ENCODE results near the gene PSEN2.

Gene PSEN2

GRCh38 chr1:226883630-226884029 is 13.2 kb downstream of the PSEN2 start:
- Mint-ChIP-seq H3K4me3 (peak overlapping the region; percentile 76), H3K27ac (ENCODE audit: low read depth) (peak overlapping the region; percentile 92), H3K4me1 (peaks cover 30% of the 10 kb centered on the region), H3K36me3 (ENCODE audit: insufficient read depth) (peaks cover 6% of the 10 kb centered on the region), H3K27me3 (no peaks in the 10 kb centered on the region), H3K9me3 (no peaks in the 10 kb centered on the region)
- ATAC-seq (replicated peaks; ENCODE audit: extremely low read depth, poor library complexity, severe bottlenecking) (no peak), DNase-seq (ENCODE audit: low spot score in 2 of 2) (no peak)

GRCh38 chr1:226884116-226884625 is 13.8 kb downstream of the PSEN2 start:
- ATAC-seq (replicated peaks; ENCODE audit: extremely low read depth, poor library complexity, severe bottlenecking): no peak
- H3K4me3 Mint-ChIP-seq: no peak overlapping the region
- H3K36me3 Mint-ChIP-seq (ENCODE audit: insufficient read depth): peaks cover 6% of the 10 kb centered on the region
- H3K27me3 Mint-ChIP-seq: no peaks in the 10 kb centered on the region
- H3K9me3 Mint-ChIP-seq: no peaks in the 10 kb centered on the region
- H3K4me1 Mint-ChIP-seq: peaks cover 30% of the 10 kb centered on the region
- H3K27ac Mint-ChIP-seq (ENCODE audit: low read depth): no peak overlapping the region
- no peak for DNase-seq (ENCODE audit: low spot score in 2 of 2)

GRCh38 chr1:226884966-226885820 is 14.8 kb downstream of the PSEN2 start:
- H3K4me3 Mint-ChIP-seq: no peak overlapping the region
- ATAC-seq (replicated peaks; ENCODE audit: extremely low read depth, poor library complexity, severe bottlenecking): no peak
- peaks cover 6% of the 10 kb centered on the region for H3K36me3 Mint-ChIP-seq (ENCODE audit: insufficient read depth)
- no peaks in the 10 kb centered on the region for H3K9me3 Mint-ChIP-seq
- H3K27me3 Mint-ChIP-seq: no peaks in the 10 kb centered on the region
- no peak for DNase-seq (ENCODE audit: low spot score in 2 of 2)
- no peak overlapping the region for H3K27ac Mint-ChIP-seq (ENCODE audit: low read depth)
- H3K4me1 Mint-ChIP-seq: peaks cover 30% of the 10 kb centered on the region

DNA sequence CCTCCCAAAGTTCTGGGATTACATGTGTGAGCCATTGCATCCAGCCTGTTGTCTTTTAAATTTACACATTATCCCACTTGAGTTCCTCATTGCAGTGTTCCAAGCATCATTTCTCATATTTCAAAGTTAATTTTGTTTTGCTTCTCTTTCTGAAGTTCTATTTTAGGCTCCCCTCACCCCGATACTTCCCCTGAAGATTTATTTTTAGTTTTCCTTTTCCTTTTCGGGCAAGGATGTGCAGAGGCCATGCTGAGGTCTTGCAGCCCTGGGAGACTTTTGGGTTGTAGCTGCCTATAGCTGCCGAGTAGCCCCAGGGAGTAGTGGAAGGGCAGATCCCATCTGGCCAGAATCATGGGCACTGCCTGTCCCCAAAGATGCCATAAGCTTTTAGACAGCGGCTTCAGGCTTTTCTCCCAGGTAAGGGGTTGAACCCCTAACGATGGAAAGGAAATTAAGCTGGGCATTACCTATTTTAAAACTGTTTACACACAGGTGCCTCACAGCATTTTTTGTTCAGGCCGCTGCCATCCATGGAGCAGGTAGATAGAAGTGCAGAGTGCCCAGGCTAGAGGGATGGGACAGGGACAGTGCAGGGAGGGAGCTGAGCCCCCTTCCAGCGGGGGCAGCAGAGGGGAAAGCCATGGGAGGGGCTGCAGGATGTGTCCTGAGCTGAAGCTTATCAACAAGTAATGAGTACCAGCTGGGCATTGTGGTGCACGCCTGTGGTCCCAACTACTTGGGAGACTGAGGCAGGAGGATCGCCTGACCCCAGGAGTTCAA is 15.9 kb downstream of the PSEN2 start:
- Mint-ChIP-seq H3K27ac (ENCODE audit: low read depth) (peak overlapping the region; percentile 7), H3K4me1 (peaks cover 24% of the 10 kb centered on the region)
- no peak for ATAC-seq (replicated peaks; ENCODE audit: extremely low read depth, poor library complexity, severe bottlenecking)

DNA sequence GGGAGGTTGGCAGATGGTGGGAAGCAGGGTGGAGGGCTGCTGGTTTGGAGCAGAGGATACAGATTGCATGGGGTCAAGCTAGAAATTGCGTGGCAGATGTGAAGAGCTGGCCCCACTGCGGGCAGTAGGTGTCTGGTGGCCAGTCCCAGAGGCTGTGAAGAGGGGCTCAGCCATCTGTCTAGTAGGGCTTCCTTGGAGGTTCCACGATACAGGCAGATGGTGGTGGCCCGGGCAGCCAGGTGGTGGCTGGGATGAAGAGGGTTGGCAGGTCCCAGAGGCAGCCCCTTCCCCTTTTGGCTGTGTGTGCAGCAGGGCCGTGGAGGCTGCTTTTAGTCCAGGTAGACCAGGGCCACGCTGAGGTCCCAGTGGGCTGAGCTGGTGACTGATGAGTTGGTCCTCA is 16.6 kb downstream of the PSEN2 start:
- Mint-ChIP-seq H3K36me3 (ENCODE audit: insufficient read depth) (peaks cover 3% of the 10 kb centered on the region), H3K27ac (ENCODE audit: low read depth) (no peak overlapping the region), H3K4me3 (no peak overlapping the region), H3K27me3 (no peaks in the 10 kb centered on the region), H3K9me3 (no peaks in the 10 kb centered on the region), H3K4me1 (peaks cover 17% of the 10 kb centered on the region)
- ATAC-seq (replicated peaks; ENCODE audit: extremely low read depth, poor library complexity, severe bottlenecking): no peak
- no peak for DNase-seq (ENCODE audit: low spot score in 2 of 2)

More for the DNA sequence above, 15.9 kb downstream of the PSEN2 start:
- H3K4me3 Mint-ChIP-seq: no peak overlapping the region
- H3K27me3 Mint-ChIP-seq: no peaks in the 10 kb centered on the region
- peaks cover 2% of the 10 kb centered on the region for H3K36me3 Mint-ChIP-seq (ENCODE audit: insufficient read depth)
- H3K9me3 Mint-ChIP-seq: no peaks in the 10 kb centered on the region
- no peak for DNase-seq (ENCODE audit: low spot score in 2 of 2)

DNA sequence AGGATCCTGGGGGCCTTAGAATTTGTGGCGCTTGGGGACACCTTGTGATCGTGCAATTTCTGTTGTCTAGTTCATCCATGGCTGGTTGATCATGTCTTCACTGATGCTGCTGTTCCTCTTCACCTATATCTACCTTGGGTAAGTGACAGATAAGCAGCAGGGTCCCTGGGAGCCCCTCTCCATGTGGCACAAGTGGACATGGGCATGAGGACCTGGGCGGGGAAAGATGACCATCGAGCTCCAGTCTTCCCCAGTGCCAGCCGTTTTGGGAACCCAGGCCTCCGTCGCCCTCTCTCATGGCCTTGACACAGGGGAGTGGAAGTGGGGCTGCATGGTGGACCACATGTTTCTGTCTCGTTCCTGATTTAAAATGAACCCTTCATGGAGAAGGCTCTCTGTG is 17.6 kb downstream of the PSEN2 start:
- Mint-ChIP-seq H3K4me1 (peaks cover 7% of the 10 kb centered on the region), H3K27ac (ENCODE audit: low read depth) (no peak overlapping the region), H3K27me3 (no peaks in the 10 kb centered on the region), H3K9me3 (no peaks in the 10 kb centered on the region), H3K36me3 (ENCODE audit: insufficient read depth) (peaks cover 3% of the 10 kb centered on the region), H3K4me3 (no peak overlapping the region)
- DNase-seq (ENCODE audit: low spot score in 2 of 2) (no peak), ATAC-seq (replicated peaks; ENCODE audit: extremely low read depth, poor library complexity, severe bottlenecking) (no peak)

DNA sequence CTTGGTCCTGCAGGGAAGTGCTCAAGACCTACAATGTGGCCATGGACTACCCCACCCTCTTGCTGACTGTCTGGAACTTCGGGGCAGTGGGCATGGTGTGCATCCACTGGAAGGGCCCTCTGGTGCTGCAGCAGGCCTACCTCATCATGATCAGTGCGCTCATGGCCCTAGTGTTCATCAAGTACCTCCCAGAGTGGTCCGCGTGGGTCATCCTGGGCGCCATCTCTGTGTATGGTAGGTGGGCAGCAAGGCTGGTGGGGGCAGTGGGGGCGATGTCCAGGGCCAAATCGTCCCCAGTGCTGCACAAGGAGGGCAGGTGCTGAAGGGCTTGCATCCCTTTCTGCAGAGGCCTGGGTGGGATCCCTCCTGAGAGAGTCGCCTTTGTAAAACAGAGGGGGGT is 18.4 kb downstream of the PSEN2 start:
- Mint-ChIP-seq H3K27me3 (no peaks in the 10 kb centered on the region), H3K9me3 (no peaks in the 10 kb centered on the region), H3K27ac (ENCODE audit: low read depth) (no peak overlapping the region), H3K4me1 (no peaks in the 10 kb centered on the region), H3K36me3 (ENCODE audit: insufficient read depth) (peaks cover 3% of the 10 kb centered on the region), H3K4me3 (no peak overlapping the region)
- ATAC-seq (replicated peaks; ENCODE audit: extremely low read depth, poor library complexity, severe bottlenecking): no peak
- no peak for DNase-seq (ENCODE audit: low spot score in 2 of 2)

DNA sequence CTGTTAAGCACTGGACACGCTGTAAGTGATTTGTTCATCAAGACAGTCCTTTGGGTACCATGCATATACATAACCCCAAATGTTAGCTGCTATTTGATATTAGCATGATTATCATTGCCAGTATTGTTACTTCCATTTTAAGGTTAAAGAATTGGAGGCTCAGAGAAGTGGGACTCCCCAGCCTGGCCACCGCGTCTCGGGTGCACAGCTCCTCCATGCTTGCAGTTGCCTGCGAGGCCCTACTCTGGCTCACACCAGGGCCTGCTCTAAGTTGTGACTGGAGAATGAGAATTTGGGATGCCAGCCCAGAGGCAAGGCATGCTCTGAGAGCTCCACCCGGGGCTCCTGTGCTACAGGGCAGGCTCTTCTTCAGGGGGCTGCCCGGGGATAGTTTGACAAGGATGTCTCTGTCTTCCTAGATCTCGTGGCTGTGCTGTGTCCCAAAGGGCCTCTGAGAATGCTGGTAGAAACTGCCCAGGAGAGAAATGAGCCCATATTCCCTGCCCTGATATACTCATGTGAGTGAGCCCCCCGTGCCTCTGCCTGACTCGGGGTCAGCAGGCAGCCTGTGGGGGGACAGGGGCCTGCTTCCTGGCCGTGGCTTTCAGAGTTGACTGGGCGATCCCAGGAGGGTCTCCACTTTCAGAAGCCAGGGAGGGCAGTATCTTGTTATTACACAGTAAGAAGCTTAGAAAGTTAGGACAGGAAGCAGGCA is 19.4 kb downstream of the PSEN2 start:
- Mint-ChIP-seq H3K36me3 (ENCODE audit: insufficient read depth) (peaks cover 3% of the 10 kb centered on the region), H3K4me1 (no peaks in the 10 kb centered on the region), H3K27me3 (no peaks in the 10 kb centered on the region), H3K4me3 (no peak overlapping the region), H3K9me3 (no peaks in the 10 kb centered on the region), H3K27ac (ENCODE audit: low read depth) (no peak overlapping the region)
- ATAC-seq (replicated peaks; ENCODE audit: extremely low read depth, poor library complexity, severe bottlenecking) (no peak), DNase-seq (ENCODE audit: low spot score in 2 of 2) (no peak)

DNA sequence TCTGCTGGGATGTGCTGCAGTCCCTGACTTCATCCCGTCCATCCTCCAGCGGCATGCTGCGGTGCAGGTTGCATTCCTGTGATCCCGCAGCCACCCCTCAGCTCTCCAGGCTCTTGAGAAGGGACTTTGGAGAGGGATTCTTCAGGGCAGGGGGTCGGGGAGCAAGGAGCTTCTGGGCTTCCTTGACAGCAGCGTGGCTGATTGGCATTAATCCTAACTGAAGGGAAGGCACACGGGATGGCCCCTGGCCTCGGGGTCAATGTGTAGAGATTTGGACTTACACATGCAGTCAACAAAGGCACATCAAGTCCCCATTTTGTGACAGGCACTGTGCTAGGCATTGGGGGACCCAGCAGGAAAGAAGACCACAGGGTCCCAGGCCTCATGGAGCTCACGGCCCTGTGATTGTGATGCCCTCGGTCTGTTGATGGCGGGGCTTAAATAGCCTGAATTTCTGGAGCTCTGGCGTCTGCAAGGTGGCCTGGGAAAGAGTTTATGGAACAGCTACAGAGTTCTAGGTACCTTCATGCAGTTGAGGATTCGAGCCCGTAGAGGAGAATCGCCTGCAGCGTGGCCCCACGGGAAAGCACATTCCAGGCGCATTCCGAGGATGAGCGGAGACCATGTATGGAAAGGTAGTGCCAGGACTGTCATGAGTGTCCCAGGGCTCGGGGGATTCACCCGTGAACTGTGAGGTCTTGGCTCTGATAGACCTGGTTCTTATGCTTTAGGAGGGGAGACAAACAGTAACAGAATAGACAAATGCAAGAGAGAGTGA is 20.1 kb downstream of the PSEN2 start:
- DNase-seq (ENCODE audit: low spot score in 2 of 2): no peak
- Mint-ChIP-seq H3K4me3 (no peak overlapping the region), H3K27ac (ENCODE audit: low read depth) (no peak overlapping the region), H3K27me3 (no peaks in the 10 kb centered on the region), H3K4me1 (no peaks in the 10 kb centered on the region), H3K36me3 (ENCODE audit: insufficient read depth) (peaks cover 3% of the 10 kb centered on the region), H3K9me3 (no peaks in the 10 kb centered on the region)
- no peak for ATAC-seq (replicated peaks; ENCODE audit: extremely low read depth, poor library complexity, severe bottlenecking)

DNA sequence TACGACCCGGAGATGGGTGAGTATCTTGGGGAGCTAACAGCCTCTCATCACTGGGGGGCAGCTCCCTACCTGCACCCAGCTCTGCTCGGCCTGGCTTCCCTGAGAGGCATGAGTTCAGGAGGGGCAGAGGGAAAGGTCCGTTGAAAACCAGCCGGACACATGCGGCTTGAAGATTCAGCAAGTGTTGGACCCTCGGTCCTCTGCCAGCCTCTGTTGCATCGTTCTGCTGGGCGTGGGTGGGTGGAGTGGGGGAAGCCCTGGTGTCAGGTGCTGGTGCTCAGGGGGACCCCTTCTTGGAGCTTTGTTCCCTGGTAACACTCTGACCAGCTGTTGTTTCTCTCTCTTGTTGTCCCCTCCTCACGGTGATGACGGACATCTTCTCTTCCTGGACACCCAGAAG is 20.9 kb downstream of the PSEN2 start:
- Mint-ChIP-seq H3K4me3 (no peak overlapping the region), H3K27ac (ENCODE audit: low read depth) (no peak overlapping the region), H3K9me3 (no peaks in the 10 kb centered on the region), H3K27me3 (no peaks in the 10 kb centered on the region), H3K36me3 (ENCODE audit: insufficient read depth) (peaks cover 2% of the 10 kb centered on the region), H3K4me1 (no peaks in the 10 kb centered on the region)
- ATAC-seq (replicated peaks; ENCODE audit: extremely low read depth, poor library complexity, severe bottlenecking) (no peak), DNase-seq (ENCODE audit: low spot score in 2 of 2) (no peak)

DNA sequence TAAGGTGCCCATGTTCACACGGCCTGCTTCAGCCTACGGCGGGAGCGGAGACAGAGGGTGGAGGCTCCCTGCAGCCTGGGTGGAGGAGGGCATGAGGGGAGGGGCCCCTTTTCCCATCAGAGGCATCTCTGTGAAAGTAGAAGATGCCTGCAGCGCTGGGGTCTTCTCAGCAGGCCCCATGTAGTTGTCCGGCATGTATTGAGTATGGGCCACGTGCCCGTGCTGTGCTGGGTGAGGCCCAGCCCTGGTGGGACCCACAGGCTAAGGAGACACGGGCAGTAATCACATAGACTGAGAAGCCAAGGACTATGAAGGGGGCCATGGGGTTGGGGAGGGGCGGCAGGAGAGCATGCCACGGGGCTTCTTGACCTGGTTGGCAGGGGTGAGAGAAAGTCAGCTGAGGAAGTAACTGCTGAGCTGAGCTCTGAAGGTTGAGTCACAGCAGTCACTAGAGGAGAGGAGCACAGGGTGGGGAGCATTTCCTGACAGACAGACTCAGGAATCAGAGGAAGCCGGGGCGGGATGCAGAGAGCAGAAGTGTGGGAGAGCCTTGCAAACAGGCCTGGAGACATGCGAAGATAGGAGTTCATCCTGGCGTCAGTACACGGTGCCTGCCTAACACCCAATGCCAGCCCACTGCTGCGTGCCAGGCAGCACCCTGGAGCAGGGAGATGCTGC is 21.6 kb downstream of the PSEN2 start:
- Mint-ChIP-seq H3K9me3 (no peaks in the 10 kb centered on the region), H3K27ac (ENCODE audit: low read depth) (no peak overlapping the region), H3K4me3 (no peak overlapping the region), H3K4me1 (no peaks in the 10 kb centered on the region), H3K36me3 (ENCODE audit: insufficient read depth) (peaks cover 3% of the 10 kb centered on the region), H3K27me3 (no peaks in the 10 kb centered on the region)
- DNase-seq (ENCODE audit: low spot score in 2 of 2): no peak
- no peak for ATAC-seq (replicated peaks; ENCODE audit: extremely low read depth, poor library complexity, severe bottlenecking)

Data from central memory CD8-positive, alpha-beta T cell (primary cell).